ENCODE data around the gene MANBA.

MANBA gene

GRCh38 chr4:102641793-102642192 lies 119.0 kb downstream of the MANBA start:
- H3K4me3 ChIP-seq (ENCODE audit: insufficient read length, low read depth) = no peak overlapping the region
- TF ChIP-seq SUZ12 (IDR thresholded peaks at IDR 0.05; ENCODE audit: extremely low read depth, insufficient read depth, insufficient read length) = no peak
- TF ChIP-seq YY1 (IDR thresholded peaks at IDR 0.05; ENCODE audit: insufficient read depth, insufficient read length) = no peak
- no peak for TF ChIP-seq ZNF274 (IDR thresholded peaks at IDR 0.05; ENCODE audit: low read depth, low read length)
- H3K9ac ChIP-seq (ENCODE audit: insufficient read length, low read depth) = no peak overlapping the region
- no peaks in the 10 kb centered on the region for H3K4me1 ChIP-seq (ENCODE audit: insufficient read depth, insufficient read length)
- H3K36me3 ChIP-seq (ENCODE audit: insufficient read depth, insufficient read length, low read length) = peaks cover 4% of the 10 kb centered on the region
- H3K9me3 ChIP-seq (ENCODE audit: insufficient read depth, low read length) = no peaks in the 10 kb centered on the region
- no peak for DNase-seq (ENCODE audit: low read depth, low spot score)
- no peaks in the 10 kb centered on the region for H3K27me3 ChIP-seq (ENCODE audit: insufficient read depth, insufficient read length)

GRCh38 chr4:102640669-102641068 lies 120.1 kb downstream of the MANBA start:
- no peak for DNase-seq (ENCODE audit: low read depth, low spot score)
- TF ChIP-seq SUZ12 (IDR thresholded peaks at IDR 0.05; ENCODE audit: extremely low read depth, insufficient read depth, insufficient read length) (no peak), YY1 (IDR thresholded peaks at IDR 0.05; ENCODE audit: insufficient read depth, insufficient read length) (no peak), ZNF274 (IDR thresholded peaks at IDR 0.05; ENCODE audit: low read depth, low read length) (no peak)
- Histone ChIP-seq H3K4me3 (ENCODE audit: insufficient read length, low read depth) (no peak overlapping the region), H3K4me1 (ENCODE audit: insufficient read depth, insufficient read length) (no peaks in the 10 kb centered on the region), H3K9ac (ENCODE audit: insufficient read length, low read depth) (no peak overlapping the region), H3K27me3 (ENCODE audit: insufficient read depth, insufficient read length) (no peaks in the 10 kb centered on the region), H3K9me3 (ENCODE audit: insufficient read depth, low read length) (no peaks in the 10 kb centered on the region), H3K36me3 (ENCODE audit: insufficient read depth, insufficient read length, low read length) (peaks cover 4% of the 10 kb centered on the region)

GRCh38 chr4:102639598-102639997 lies 121.2 kb downstream of the MANBA start:
- Histone ChIP-seq H3K4me3 (ENCODE audit: insufficient read length, low read depth) (no peak overlapping the region), H3K9ac (ENCODE audit: insufficient read length, low read depth) (no peak overlapping the region), H3K4me1 (ENCODE audit: insufficient read depth, insufficient read length) (no peaks in the 10 kb centered on the region), H3K36me3 (ENCODE audit: insufficient read depth, insufficient read length, low read length) (peaks cover 5% of the 10 kb centered on the region), H3K27me3 (ENCODE audit: insufficient read depth, insufficient read length) (no peaks in the 10 kb centered on the region), H3K9me3 (ENCODE audit: insufficient read depth, low read length) (no peaks in the 10 kb centered on the region)
- TF ChIP-seq SUZ12 (IDR thresholded peaks at IDR 0.05; ENCODE audit: extremely low read depth, insufficient read depth, insufficient read length) (no peak), ZNF274 (IDR thresholded peaks at IDR 0.05; ENCODE audit: low read depth, low read length) (no peak), YY1 (IDR thresholded peaks at IDR 0.05; ENCODE audit: insufficient read depth, insufficient read length) (no peak)
- DNase-seq (ENCODE audit: low read depth, low spot score) = no peak

GRCh38 chr4:102638621-102639020 lies 122.1 kb downstream of the MANBA start:
- Histone ChIP-seq H3K4me3 (ENCODE audit: insufficient read length, low read depth) (no peak overlapping the region), H3K9ac (ENCODE audit: insufficient read length, low read depth) (no peak overlapping the region), H3K36me3 (ENCODE audit: insufficient read depth, insufficient read length, low read length) (peaks cover 7% of the 10 kb centered on the region), H3K9me3 (ENCODE audit: insufficient read depth, low read length) (no peaks in the 10 kb centered on the region), H3K4me1 (ENCODE audit: insufficient read depth, insufficient read length) (no peaks in the 10 kb centered on the region), H3K27me3 (ENCODE audit: insufficient read depth, insufficient read length) (no peaks in the 10 kb centered on the region)
- TF ChIP-seq YY1 (IDR thresholded peaks at IDR 0.05; ENCODE audit: insufficient read depth, insufficient read length) = no peak
- TF ChIP-seq SUZ12 (IDR thresholded peaks at IDR 0.05; ENCODE audit: extremely low read depth, insufficient read depth, insufficient read length) = no peak
- no peak for TF ChIP-seq ZNF274 (IDR thresholded peaks at IDR 0.05; ENCODE audit: low read depth, low read length)
- no peak for DNase-seq (ENCODE audit: low read depth, low spot score)

GRCh38 chr4:102637391-102637790 lies 123.4 kb downstream of the MANBA start:
- Histone ChIP-seq H3K4me1 (ENCODE audit: insufficient read depth, insufficient read length) (no peaks in the 10 kb centered on the region), H3K4me3 (ENCODE audit: insufficient read length, low read depth) (no peak overlapping the region), H3K36me3 (ENCODE audit: insufficient read depth, insufficient read length, low read length) (peaks cover 7% of the 10 kb centered on the region), H3K9me3 (ENCODE audit: insufficient read depth, low read length) (no peaks in the 10 kb centered on the region), H3K27me3 (ENCODE audit: insufficient read depth, insufficient read length) (no peaks in the 10 kb centered on the region), H3K9ac (ENCODE audit: insufficient read length, low read depth) (no peak overlapping the region)
- TF ChIP-seq YY1 (IDR thresholded peaks at IDR 0.05; ENCODE audit: insufficient read depth, insufficient read length) (no peak), SUZ12 (IDR thresholded peaks at IDR 0.05; ENCODE audit: extremely low read depth, insufficient read depth, insufficient read length) (no peak), ZNF274 (IDR thresholded peaks at IDR 0.05; ENCODE audit: low read depth, low read length) (no peak)
- no peak for DNase-seq (ENCODE audit: low read depth, low spot score)

DNA sequence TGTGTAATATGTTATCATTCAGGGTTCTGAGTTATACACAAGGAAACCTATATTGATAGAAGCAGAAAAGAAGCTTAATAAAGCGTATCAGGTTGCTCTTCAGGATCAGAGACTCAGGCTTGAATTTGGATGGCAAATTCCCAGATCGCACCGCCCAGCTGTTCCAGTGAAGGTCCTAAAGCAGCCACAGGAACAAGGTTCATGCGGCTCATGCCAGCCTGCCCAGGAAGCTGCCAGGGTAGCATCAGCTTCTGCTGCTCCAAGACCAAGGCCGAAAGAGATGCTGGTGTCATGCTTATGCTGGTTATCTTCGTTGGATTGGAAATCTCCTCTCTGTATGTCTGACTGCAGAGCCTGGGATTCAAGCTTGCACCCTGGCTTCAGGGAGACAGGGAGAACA lies 127.7 kb downstream of the MANBA start:
- no peak for DNase-seq (ENCODE audit: low read depth, low spot score)
- H3K9ac ChIP-seq (ENCODE audit: insufficient read length, low read depth) = no peak overlapping the region
- H3K4me1 ChIP-seq (ENCODE audit: insufficient read depth, insufficient read length) = no peaks in the 10 kb centered on the region
- TF ChIP-seq YY1 (IDR thresholded peaks at IDR 0.05; ENCODE audit: insufficient read depth, insufficient read length) = no peak
- no peak for TF ChIP-seq SUZ12 (IDR thresholded peaks at IDR 0.05; ENCODE audit: extremely low read depth, insufficient read depth, insufficient read length)
- no peak for TF ChIP-seq ZNF274 (IDR thresholded peaks at IDR 0.05; ENCODE audit: low read depth, low read length)
- peaks cover 3% of the 10 kb centered on the region for H3K36me3 ChIP-seq (ENCODE audit: insufficient read depth, insufficient read length, low read length)
- H3K4me3 ChIP-seq (ENCODE audit: insufficient read length, low read depth) = no peak overlapping the region
- no peaks in the 10 kb centered on the region for H3K27me3 ChIP-seq (ENCODE audit: insufficient read depth, insufficient read length)
- no peaks in the 10 kb centered on the region for H3K9me3 ChIP-seq (ENCODE audit: insufficient read depth, low read length)

DNA sequence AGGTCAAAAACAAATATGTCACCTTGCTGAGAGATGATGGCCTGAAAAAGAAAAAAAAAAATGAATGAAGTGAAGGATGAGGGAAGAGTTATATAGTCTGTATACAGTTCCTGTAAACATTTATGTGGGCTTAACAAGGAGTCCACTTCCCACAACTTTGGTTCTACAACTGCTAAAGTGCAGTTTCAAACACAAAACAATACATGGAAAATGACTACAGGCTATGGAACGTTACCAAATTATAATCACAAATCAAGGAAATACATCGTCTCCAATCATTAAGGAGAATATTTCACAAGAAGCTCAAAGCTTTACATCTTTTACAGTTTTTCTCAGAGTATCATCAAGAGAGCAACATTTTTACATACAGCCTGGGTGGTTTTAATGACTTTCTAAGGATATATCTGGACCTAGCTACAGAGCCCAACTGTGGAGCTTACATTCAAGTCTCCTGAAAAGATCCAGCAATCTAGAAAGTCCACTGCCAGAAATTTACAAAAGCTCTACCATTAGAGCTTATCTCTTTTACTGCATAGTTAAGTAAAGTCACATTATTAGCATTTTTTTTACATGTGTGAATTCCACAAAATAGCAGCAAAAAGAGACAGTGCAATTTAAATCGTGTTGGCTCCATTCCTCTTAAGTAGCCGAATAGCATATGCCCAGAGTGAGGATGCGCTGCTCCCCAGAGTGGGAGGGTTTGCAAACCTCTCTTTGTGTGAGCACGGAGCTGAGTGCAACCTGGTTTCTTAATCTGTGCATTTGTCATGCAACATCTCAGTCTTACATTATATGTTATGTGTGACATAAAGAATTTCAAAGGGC lies 128.3 kb downstream of the MANBA start:
- Histone ChIP-seq H3K27me3 (ENCODE audit: insufficient read depth, insufficient read length) (no peaks in the 10 kb centered on the region), H3K9ac (ENCODE audit: insufficient read length, low read depth) (no peak overlapping the region), H3K4me1 (ENCODE audit: insufficient read depth, insufficient read length) (no peaks in the 10 kb centered on the region), H3K36me3 (ENCODE audit: insufficient read depth, insufficient read length, low read length) (peaks cover 3% of the 10 kb centered on the region), H3K4me3 (ENCODE audit: insufficient read length, low read depth) (no peak overlapping the region), H3K9me3 (ENCODE audit: insufficient read depth, low read length) (no peaks in the 10 kb centered on the region)
- DNase-seq (ENCODE audit: low read depth, low spot score) = no peak
- TF ChIP-seq SUZ12 (IDR thresholded peaks at IDR 0.05; ENCODE audit: extremely low read depth, insufficient read depth, insufficient read length) (no peak), ZNF274 (IDR thresholded peaks at IDR 0.05; ENCODE audit: low read depth, low read length) (no peak), YY1 (IDR thresholded peaks at IDR 0.05; ENCODE audit: insufficient read depth, insufficient read length) (no peak)

Measured in NT2/D1 (cell line).